HepG2 (cell line): ENCODE measurements around the gene TBCD.
A peak's percentile ranks its signal among the peaks of the same experiment; 100 is the strongest.

Experiments
- EED ChIP-seq: sonication (generic); formaldehyde crosslinking; IDR thresholded peaks from 2 replicates; pipeline ENCODE4 v1.5.0; 2020; ENCODE audit warnings: mild to moderate bottlenecking, missing genetic modification reagents
- FOSL1 ChIP-seq: sonication (generic); formaldehyde crosslinking; IDR thresholded peaks from 2 replicates; pipeline ENCODE4 v1.9.0; 2021; ENCODE audit warnings: missing genetic modification reagents, borderline replicate concordance
- GATA4 ChIP-seq: sonication (generic); IDR thresholded peaks from 2 replicates; pipeline ENCODE4 v1.6.1; 2016; ENCODE audit warnings: antibody characterized with exemption, low read depth, borderline replicate concordance
- MAF1 ChIP-seq: sonication (generic); formaldehyde crosslinking; IDR thresholded peaks from 2 replicates; pipeline ENCODE4 v1.5.0; 2020; ENCODE audit warnings: missing genetic modification reagents, borderline replicate concordance
- MATR3 ChIP-seq: sonication (generic); formaldehyde crosslinking; IDR thresholded peaks from 2 replicates; pipeline ENCODE4 v1.4.0; 2020; ENCODE audit warnings: missing genetic modification reagents
- NFRKB ChIP-seq: fragments of 450-650 bp; IDR thresholded peaks from 2 replicates; pipeline ENCODE4 v1.6.1; 2017
- STAT6 ChIP-seq: sonication (generic); formaldehyde crosslinking; IDR thresholded peaks from 2 replicates; pipeline ENCODE4 v1.4.0; 2020; ENCODE audit warnings: missing genetic modification reagents, mild to moderate bottlenecking, borderline replicate concordance
- ZBTB49 ChIP-seq: sonication (generic); formaldehyde crosslinking; IDR thresholded peaks from 2 replicates; pipeline ENCODE4 v1.4.0; 2020; ENCODE audit warnings: missing genetic modification reagents, borderline replicate concordance
- TF ChIP-seq, protein P1 (sequence below): sonication (generic); formaldehyde crosslinking; IDR thresholded peaks from 2 replicates; pipeline ENCODE4 v1.5.0; 2020; ENCODE audit warnings: mild to moderate bottlenecking, missing genetic modification reagents, moderate library complexity

DNA sequence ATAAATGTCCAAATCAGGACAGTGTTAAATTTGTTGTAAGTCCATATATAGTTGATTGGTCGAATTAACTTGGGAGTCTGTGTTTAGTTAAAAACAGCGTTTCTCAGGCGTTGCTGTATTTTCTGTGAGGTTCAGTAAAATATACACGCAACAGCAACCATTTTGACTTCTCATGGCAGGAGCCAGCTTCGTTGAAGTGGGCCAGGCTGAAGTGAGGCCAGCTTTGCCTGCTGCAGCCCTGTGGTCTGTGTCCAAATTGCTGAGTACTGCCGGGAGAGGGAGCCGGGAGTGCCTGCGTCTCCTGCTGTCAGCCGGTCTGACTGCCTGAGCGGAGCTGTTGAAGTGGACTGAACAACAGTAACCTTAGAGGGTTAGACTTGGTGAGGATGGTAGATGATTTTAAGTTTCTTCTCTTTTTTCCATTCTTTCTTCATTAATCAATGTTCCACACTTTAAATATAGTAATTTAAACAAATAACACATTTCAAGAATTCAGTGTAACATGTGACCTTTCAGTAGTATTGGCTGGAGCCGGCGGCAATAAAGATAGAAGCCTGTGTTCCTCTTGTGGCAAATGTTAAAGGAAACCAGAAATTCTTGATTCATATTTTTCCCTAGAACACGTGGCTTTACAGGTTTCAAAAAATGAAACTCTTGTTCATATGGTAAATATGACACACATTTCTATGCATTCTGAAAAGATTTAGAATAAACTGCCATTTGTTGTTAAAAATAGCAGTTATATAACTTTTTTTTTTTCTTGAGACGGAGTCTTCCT is 124.9 kb downstream of the TBCD start:
- TF ChIP-seq STAT6 (CRISPR knock-in tag), result no peak
- TF ChIP-seq GATA4, result no peak
- no peak for TF ChIP-seq FOSL1 (CRISPR knock-in tag)
- TF ChIP-seq NFRKB, result no peak
- TF ChIP-seq, protein P1, sequence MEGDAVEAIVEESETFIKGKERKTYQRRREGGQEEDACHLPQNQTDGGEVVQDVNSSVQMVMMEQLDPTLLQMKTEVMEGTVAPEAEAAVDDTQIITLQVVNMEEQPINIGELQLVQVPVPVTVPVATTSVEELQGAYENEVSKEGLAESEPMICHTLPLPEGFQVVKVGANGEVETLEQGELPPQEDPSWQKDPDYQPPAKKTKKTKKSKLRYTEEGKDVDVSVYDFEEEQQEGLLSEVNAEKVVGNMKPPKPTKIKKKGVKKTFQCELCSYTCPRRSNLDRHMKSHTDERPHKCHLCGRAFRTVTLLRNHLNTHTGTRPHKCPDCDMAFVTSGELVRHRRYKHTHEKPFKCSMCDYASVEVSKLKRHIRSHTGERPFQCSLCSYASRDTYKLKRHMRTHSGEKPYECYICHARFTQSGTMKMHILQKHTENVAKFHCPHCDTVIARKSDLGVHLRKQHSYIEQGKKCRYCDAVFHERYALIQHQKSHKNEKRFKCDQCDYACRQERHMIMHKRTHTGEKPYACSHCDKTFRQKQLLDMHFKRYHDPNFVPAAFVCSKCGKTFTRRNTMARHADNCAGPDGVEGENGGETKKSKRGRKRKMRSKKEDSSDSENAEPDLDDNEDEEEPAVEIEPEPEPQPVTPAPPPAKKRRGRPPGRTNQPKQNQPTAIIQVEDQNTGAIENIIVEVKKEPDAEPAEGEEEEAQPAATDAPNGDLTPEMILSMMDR (CRISPR knock-in tag), result peak; percentile 78
- TF ChIP-seq ZBTB49, result no peak
- TF ChIP-seq MATR3 (CRISPR knock-in tag), result no peak
- no peak for TF ChIP-seq EED (CRISPR knock-in tag)
- no peak for TF ChIP-seq MAF1 (CRISPR knock-in tag)
